Panc1 (cell line): Measurements from ENCODE around the gene BMF. TPM values are rescaled to one million over a fixed set of nuclear protein-coding genes. Genes with fewer than 3 reads are reported as not detected.

ENCODE experiments used
- ATAC-seq: fragments of 200-7000 bp; cut with Tn5 transposase; 2 replicates; pipeline ENCODE4 v1.9.1; 2020; ENCODE audit warnings: mild to moderate bottlenecking, moderate library complexity
- BruUV-seq: library from RNA; stranded (reverse); fragments of 400-500 nt; replicated peaks from 2 replicates; lab custom pipeline; 2021; lab: Mats Ljungman, UMichigan
- CTCF ChIA-PET: fragments of 300-600 bp; sonication (Branson Sonifier 250); formaldehyde crosslinking; loops from one replicate; lab custom pipeline; 2022; ENCODE audit warnings: antibody characterized with exemption; lab: Charles Lee
- POLR2A ChIA-PET: fragments of 300-600 bp; sonication (Branson Sonifier 250); formaldehyde crosslinking; loops from one replicate; lab custom pipeline; 2022; ENCODE audit warnings: antibody characterized with exemption; lab: Charles Lee
- DNase-seq: peaks from one replicate; pipeline ENCODE4 v3.0.0-alpha.2; 2010; ENCODE audit warnings: low read depth, low spot score
- H3K27ac ChIP-seq: 2 replicates; pipeline ENCODE4 v1.5.1; 2011; ENCODE audit warnings: mild to moderate bottlenecking, low read length, inconsistent platforms
- H3K27me3 ChIP-seq: fragments of 200-500 bp; sonication (Bioruptor generic); 2 replicates; pipeline ENCODE4 v1.6.0; 2014; ENCODE audit warnings: low read length, inconsistent platforms; ENCODE audit not compliant: control insufficient read depth, insufficient read depth
- H3K36me3 ChIP-seq: fragments of 200-500 bp; sonication (Bioruptor generic); 2 replicates; pipeline ENCODE4 v1.5.1; 2014; ENCODE audit warnings: inconsistent platforms, mild to moderate bottlenecking, low read length, moderate library complexity; ENCODE audit not compliant: control insufficient read depth, insufficient read depth
- H3K4me1 ChIP-seq: 2 replicates; pipeline ENCODE4 v1.5.1; 2011; ENCODE audit warnings: inconsistent platforms, mild to moderate bottlenecking, low read length, moderate library complexity; ENCODE audit not compliant: control insufficient read depth, insufficient read depth
- H3K4me3 ChIP-seq, 2 experiments: 2 replicates each; pipeline ENCODE4 v1.5.1; 2011 to 2012; ENCODE audit warnings: low read depth in 2 of 2, low read length in 2 of 2, mild to moderate bottlenecking in 2 of 2, inconsistent platforms in 1 of 2, moderate library complexity in 1 of 2
- H3K9me3 ChIP-seq: fragments of 200-500 bp; sonication (Bioruptor generic); 2 replicates; pipeline ENCODE4 v1.5.1; 2014; ENCODE audit warnings: low read depth, mild to moderate bottlenecking, inconsistent platforms, low read length, moderate library complexity; ENCODE audit not compliant: control insufficient read depth, insufficient read depth
- POLR2AphosphoS5 ChIP-seq: IDR thresholded peaks from 2 replicates; pipeline ENCODE4 v1.6.1; 2012; ENCODE audit warnings: mild to moderate bottlenecking, low read depth, low read length, moderate library complexity
- SIN3A ChIP-seq: IDR thresholded peaks from 2 replicates; pipeline ENCODE4 v1.6.1; 2012; ENCODE audit warnings: low read depth, mild to moderate bottlenecking, low read length, moderate library complexity, borderline replicate concordance; ENCODE audit not compliant: insufficient read depth
- TCF7L2 ChIP-seq: IDR thresholded peaks from 2 replicates; pipeline ENCODE4 v1.6.1; 2011; ENCODE audit warnings: mild to moderate bottlenecking, low read depth, low read length, inconsistent platforms
- in situ Hi-C: cut with HindIII; loops from 2 replicates; pipeline ENCODE4 v1.10.0; 2016; ENCODE audit warnings: low sequenced_read_pairs, low pct_unique_long_range_greater_than_20kb
- intact Hi-C: fragments of 100-400 bp; cut with micrococcal nuclease; formaldehyde crosslinking; loops from one replicate; pipeline ENCODE4 v1.10.0; 2022; ENCODE audit not compliant: unreplicated experiment
- total RNA-seq: library from RNA; stranded (reverse); gene quantifications from one replicate; pipeline ENCODE4 v1.2.1, GENCODE V29; 2021; ENCODE audit not compliant: unreplicated experiment
- TF ChIP-seq, protein P1 (sequence below): fragments of 450-650 bp; IDR thresholded peaks from 2 replicates; pipeline ENCODE4 v1.5.1; 2017; ENCODE audit warnings: mild to moderate bottlenecking
- TF ChIP-seq, protein P2 (sequence below), 2 experiments: IDR thresholded peaks; 2 replicates each; pipeline ENCODE4 v1.6.1; 2011 to 2012; ENCODE audit warnings: low read depth in 2 of 2, control low read depth in 1 of 2, low read length in 1 of 2, mild to moderate bottlenecking in 1 of 2, moderate library complexity in 1 of 2; ENCODE audit not compliant: insufficient read depth in 1 of 2

BMF gene
- total RNA-seq, 1 experiment from 2014 or later = 7.8 TPM

DNA sequence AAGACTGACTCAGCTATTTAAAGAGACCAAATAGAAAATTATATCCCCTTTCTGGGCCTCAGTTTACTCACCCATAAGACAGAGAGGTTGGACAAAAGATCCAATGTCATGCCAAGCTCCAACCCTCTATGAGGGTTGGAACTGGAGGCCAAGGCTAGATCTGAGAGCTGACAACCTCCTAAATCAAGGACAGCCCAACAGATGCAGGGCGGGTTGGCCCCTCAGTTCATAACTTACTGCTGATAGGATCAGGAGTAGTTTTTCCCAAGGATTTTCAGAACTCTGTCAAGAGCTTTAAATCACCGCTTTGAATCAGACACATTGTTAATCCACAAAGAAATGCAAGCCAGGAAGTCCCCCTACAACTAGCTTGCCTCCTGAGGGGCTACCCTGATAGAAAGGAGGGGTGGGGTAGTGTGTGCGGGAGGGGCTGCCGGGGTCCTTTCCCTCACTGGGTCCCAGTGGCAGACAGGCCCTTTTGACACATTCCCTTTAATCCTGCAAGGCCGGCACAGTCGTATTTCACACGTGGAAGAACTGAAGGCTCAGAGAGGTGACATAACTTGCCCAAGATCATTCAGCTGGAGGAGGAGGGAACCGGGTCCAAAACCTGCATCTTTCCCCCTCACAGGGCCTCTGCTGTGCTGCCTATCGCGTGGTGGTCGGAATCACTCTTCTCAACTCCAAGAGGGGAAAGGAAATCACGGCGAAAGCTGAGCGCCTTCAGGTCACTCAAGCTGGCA is 21.4 kb downstream of the BMF start:
- TF ChIP-seq POLR2AphosphoS5 (no peak), TCF7L2 (no peak), SIN3A (no peak)
- TF ChIP-seq, protein P1, sequence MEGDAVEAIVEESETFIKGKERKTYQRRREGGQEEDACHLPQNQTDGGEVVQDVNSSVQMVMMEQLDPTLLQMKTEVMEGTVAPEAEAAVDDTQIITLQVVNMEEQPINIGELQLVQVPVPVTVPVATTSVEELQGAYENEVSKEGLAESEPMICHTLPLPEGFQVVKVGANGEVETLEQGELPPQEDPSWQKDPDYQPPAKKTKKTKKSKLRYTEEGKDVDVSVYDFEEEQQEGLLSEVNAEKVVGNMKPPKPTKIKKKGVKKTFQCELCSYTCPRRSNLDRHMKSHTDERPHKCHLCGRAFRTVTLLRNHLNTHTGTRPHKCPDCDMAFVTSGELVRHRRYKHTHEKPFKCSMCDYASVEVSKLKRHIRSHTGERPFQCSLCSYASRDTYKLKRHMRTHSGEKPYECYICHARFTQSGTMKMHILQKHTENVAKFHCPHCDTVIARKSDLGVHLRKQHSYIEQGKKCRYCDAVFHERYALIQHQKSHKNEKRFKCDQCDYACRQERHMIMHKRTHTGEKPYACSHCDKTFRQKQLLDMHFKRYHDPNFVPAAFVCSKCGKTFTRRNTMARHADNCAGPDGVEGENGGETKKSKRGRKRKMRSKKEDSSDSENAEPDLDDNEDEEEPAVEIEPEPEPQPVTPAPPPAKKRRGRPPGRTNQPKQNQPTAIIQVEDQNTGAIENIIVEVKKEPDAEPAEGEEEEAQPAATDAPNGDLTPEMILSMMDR = no peak
- TF ChIP-seq, protein P2, sequence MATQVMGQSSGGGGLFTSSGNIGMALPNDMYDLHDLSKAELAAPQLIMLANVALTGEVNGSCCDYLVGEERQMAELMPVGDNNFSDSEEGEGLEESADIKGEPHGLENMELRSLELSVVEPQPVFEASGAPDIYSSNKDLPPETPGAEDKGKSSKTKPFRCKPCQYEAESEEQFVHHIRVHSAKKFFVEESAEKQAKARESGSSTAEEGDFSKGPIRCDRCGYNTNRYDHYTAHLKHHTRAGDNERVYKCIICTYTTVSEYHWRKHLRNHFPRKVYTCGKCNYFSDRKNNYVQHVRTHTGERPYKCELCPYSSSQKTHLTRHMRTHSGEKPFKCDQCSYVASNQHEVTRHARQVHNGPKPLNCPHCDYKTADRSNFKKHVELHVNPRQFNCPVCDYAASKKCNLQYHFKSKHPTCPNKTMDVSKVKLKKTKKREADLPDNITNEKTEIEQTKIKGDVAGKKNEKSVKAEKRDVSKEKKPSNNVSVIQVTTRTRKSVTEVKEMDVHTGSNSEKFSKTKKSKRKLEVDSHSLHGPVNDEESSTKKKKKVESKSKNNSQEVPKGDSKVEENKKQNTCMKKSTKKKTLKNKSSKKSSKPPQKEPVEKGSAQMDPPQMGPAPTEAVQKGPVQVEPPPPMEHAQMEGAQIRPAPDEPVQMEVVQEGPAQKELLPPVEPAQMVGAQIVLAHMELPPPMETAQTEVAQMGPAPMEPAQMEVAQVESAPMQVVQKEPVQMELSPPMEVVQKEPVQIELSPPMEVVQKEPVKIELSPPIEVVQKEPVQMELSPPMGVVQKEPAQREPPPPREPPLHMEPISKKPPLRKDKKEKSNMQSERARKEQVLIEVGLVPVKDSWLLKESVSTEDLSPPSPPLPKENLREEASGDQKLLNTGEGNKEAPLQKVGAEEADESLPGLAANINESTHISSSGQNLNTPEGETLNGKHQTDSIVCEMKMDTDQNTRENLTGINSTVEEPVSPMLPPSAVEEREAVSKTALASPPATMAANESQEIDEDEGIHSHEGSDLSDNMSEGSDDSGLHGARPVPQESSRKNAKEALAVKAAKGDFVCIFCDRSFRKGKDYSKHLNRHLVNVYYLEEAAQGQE (IDR thresholded peaks at IDR 0.05; ENCODE audit: insufficient read depth in 1 of 2, low read depth in 2 of 2, low read length in 1 of 2) = no peak
- no peaks in the 10 kb centered on the region for H3K9me3 ChIP-seq
- in situ Hi-C loops = no loop called here
- no peak overlapping the region for H3K4me3 ChIP-seq
- no peak for ATAC-seq
- POLR2A ChIA-PET = no interaction called here
- no peak for DNase-seq
- H3K36me3 ChIP-seq = no peaks in the 10 kb centered on the region
- H3K27ac ChIP-seq = no peak overlapping the region; the same call in 1 of the 2 replicates
- no TSS peak for BruUV-seq
- intact Hi-C loops = no loop called here
- peaks cover 18% of the 10 kb centered on the region for H3K4me1 ChIP-seq
- CTCF ChIA-PET = no interaction called here
- H3K27me3 ChIP-seq = no peaks in the 10 kb centered on the region

DNA sequence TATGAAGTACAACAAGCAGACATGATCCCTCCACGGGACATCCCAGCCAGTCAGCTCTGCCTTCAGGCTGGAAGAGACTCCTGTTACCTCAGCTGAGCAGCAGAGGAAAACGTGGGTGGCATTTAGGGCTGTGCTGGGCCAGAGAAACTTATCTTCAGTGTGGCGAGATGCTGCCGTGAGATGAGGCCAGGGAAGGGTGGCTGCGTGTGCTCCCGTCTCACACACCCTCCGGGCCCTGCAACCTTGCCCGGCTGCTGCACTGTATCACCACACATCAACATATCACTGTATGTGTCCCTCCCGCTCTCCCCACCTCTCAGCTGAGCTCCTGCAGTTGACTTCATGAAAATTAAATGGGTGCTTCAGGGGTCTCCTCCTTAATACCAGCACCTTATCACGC is 23.4 kb downstream of the BMF start:
- ChIA-PET POLR2A (no interaction called here), CTCF (no interaction called here)
- Histone ChIP-seq H3K27ac (no peak overlapping the region; the same call in 1 of the 2 replicates), H3K9me3 (no peaks in the 10 kb centered on the region), H3K4me3 (no peak overlapping the region), H3K4me1 (peaks cover 36% of the 10 kb centered on the region), H3K36me3 (no peaks in the 10 kb centered on the region), H3K27me3 (no peaks in the 10 kb centered on the region)
- in situ Hi-C loops (no loop called here), intact Hi-C loops (no loop called here)
- DNase-seq = no peak
- no peak for TF ChIP-seq TCF7L2
- no peak for TF ChIP-seq SIN3A
- TF ChIP-seq, protein P2 (IDR thresholded peaks at IDR 0.05; ENCODE audit: insufficient read depth in 1 of 2, low read depth in 2 of 2, low read length in 1 of 2) = no peak
- TF ChIP-seq, protein P1 = no peak
- TF ChIP-seq POLR2AphosphoS5 = no peak
- no TSS peak for BruUV-seq
- ATAC-seq = no peak
